ENCODE results near the gene PGGHG. TPM values are rescaled to one million over a fixed set of nuclear protein-coding genes. Genes with fewer than 3 reads are reported as not detected.

The PGGHG gene
- total RNA-seq, 4 donors from 2014 or later: 8.5 to 35.3 (median 15.5) TPM

DNA sequence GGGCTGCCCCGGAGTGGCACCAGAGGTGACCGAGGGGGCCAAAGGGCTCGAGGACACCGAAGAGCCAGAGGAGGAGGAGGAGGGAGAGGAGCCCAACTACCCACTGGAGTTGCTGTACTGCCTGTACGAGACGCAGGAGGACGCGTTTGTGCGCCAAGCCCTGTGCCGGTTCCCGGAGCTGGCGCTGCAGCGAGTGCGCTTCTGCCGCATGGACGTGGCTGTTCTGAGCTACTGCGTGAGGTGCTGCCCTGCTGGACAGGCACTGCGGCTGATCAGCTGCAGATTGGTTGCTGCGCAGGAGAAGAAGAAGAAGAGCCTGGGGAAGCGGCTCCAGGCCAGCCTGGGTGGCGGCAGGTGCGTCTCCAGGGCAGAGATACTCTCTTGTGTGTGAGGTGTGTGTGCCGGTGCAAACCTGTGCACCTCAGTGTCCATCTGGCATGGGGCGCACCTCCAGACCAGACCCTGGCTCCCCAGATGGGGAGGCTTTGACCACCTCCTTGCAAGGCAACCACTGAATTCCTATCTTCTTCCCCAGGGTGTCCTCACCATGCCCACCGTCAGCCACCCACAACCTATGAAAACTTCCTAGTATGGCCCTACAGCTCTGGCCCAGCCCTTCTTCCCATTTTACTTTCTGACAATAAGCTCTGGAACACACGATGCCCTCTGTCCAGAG, 7.3 kb upstream of the PGGHG start:
- ATAC-seq: no peak
- peaks cover 0 to 32% (median 17%) of the 10 kb centered on the region in 3 donors for H3K4me1 ChIP-seq
- H3K36me3 ChIP-seq: no peaks in the 10 kb centered on the region
- no peak for TF ChIP-seq POLR2A (IDR thresholded peaks at IDR 0.05)
- no peak for TF ChIP-seq POLR2AphosphoS5 (IDR thresholded peaks at IDR 0.05)
- TF ChIP-seq CTCF (IDR thresholded peaks at IDR 0.05): no peak
- TF ChIP-seq EP300 (IDR thresholded peaks at IDR 0.05): no peak
- H3K27ac ChIP-seq: no peak overlapping the region
- WGBS, 2 donors (ENCODE audit: low coverage in 1 of 2): 33 to 35% methylated on average over 14 to 15 of the region's 26 CpGs
- peaks cover 93% of the 10 kb centered on the region for H3K27me3 ChIP-seq
- peak overlapping the region in 1 of 2 donors; percentile 36 for H3K4me3 ChIP-seq
- no peaks in the 10 kb centered on the region for H3K9me3 ChIP-seq

- no peak for ATAC-seq
- WGBS, 2 donors (ENCODE audit: low coverage in 1 of 2): 80% methylated on average over 1 of the region's 4 CpGs; no CpG with 5 or more reads in 1 of the 2 donors
- Histone ChIP-seq H3K4me3 (no peak overlapping the region), H3K9me3 (no peaks in the 10 kb centered on the region), H3K27me3 (peaks cover 97% of the 10 kb centered on the region), H3K27ac (no peak overlapping the region), H3K36me3 (no peaks in the 10 kb centered on the region), H3K4me1 (peaks cover 0 to 32% (median 17%) of the 10 kb centered on the region in 3 donors)
- no peak for TF ChIP-seq EP300 (IDR thresholded peaks at IDR 0.05)
- TF ChIP-seq POLR2AphosphoS5 (IDR thresholded peaks at IDR 0.05): no peak
- no peak for TF ChIP-seq CTCF (IDR thresholded peaks at IDR 0.05)
- no peak for TF ChIP-seq POLR2A (IDR thresholded peaks at IDR 0.05)
These were observed 6.8 kb upstream of the PGGHG start for GRCh38 chr11:282171-282570.

GRCh38 chr11:282630-283360, 6.1 kb upstream of the PGGHG start:
- Histone ChIP-seq H3K36me3 (no peaks in the 10 kb centered on the region), H3K9me3 (no peaks in the 10 kb centered on the region), H3K27ac (no peak overlapping the region), H3K4me3 (no peak overlapping the region), H3K4me1 (peaks cover 0 to 34% (median 17%) of the 10 kb centered on the region in 3 donors), H3K27me3 (peaks cover 95% of the 10 kb centered on the region)
- WGBS, 2 donors (ENCODE audit: low coverage in 1 of 2): 55 to 68% methylated on average over 5 to 6 of the region's 13 CpGs
- ATAC-seq: no peak
- no peak for TF ChIP-seq EP300 (IDR thresholded peaks at IDR 0.05)
- no peak for TF ChIP-seq POLR2AphosphoS5 (IDR thresholded peaks at IDR 0.05)
- no peak for TF ChIP-seq POLR2A (IDR thresholded peaks at IDR 0.05)
- TF ChIP-seq CTCF (IDR thresholded peaks at IDR 0.05): no peak

DNA sequence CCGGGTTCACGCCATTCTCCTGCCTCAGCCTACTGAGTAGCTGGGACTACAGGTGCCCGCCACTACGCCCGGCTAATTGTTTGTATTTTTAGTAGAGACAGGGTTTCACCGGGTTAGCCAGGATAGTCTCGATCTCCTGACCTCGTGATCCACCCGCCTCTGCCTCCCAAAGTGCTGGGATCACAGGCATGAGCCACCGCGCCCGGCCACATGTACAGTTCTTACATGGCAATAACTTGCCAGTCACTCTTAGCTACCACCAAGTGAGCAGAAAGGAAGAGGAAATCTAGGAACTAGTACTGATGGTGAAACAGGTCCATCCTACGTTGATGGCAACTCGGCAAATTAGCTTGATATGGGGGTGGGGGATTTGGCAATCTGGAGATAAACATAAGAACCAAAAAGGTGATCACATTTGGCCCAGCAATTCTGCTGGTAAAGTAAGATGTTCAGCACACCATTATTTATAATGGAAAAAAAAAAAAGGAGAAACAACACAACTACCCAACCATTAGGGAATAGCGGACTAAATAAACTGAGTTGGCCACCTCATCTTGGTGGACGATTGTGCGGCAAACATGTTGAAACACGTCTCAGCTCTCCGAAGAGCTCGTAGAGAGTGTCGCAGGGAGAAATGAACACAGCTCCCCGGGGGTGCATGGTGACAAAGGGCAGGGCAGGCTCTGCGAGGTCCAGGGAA, 5.4 kb upstream of the PGGHG start:
- peaks cover 0 to 41% (median 20%) of the 10 kb centered on the region in 3 donors for H3K4me1 ChIP-seq
- peaks cover 90% of the 10 kb centered on the region for H3K27me3 ChIP-seq
- ATAC-seq: no peak
- H3K9me3 ChIP-seq: no peaks in the 10 kb centered on the region
- TF ChIP-seq POLR2AphosphoS5 (IDR thresholded peaks at IDR 0.05) (no peak), CTCF (IDR thresholded peaks at IDR 0.05) (no peak), POLR2A (IDR thresholded peaks at IDR 0.05) (no peak), EP300 (IDR thresholded peaks at IDR 0.05) (no peak)
- WGBS, 2 donors (ENCODE audit: low coverage in 1 of 2): 63 to 70% methylated on average over 6 to 11 of the region's 23 CpGs
- no peak overlapping the region for H3K27ac ChIP-seq
- no peak overlapping the region for H3K4me3 ChIP-seq
- H3K36me3 ChIP-seq: no peaks in the 10 kb centered on the region
